ENCODE data around the gene TMA16.
"Not testable (repeated sequence)": the region's sequence is repeated elsewhere in the genome, so short reads cannot be mapped to it uniquely, and the experiment has no call there.

Gene TMA16

GRCh38 chr4:163494360-163495241 is at the start of gene TMA16:
Gene TMA16 (plus strand): TSS chr4:163494690. CDS start chr4:163494802, 112 bp downstream.
- DNase-seq (ENCODE audit: low spot score): peak; percentile 80

- not testable (repeated sequence) for DNase-seq (ENCODE audit: low spot score)
Measured at GRCh38 chr4:163447023-163447422, 47.5 kb upstream of the TMA16 start.

GRCh38 chr4:163447481-163447880 is 47.0 kb upstream of the TMA16 start:
- no peak for DNase-seq (ENCODE audit: low spot score)

GRCh38 chr4:163448540-163449203 is 45.8 kb upstream of the TMA16 start:
- DNase-seq (ENCODE audit: low spot score): no peak

GRCh38 chr4:163462556-163462955 is 31.9 kb upstream of the TMA16 start:
- DNase-seq (ENCODE audit: low spot score): no peak

GRCh38 chr4:163467082-163467770 is 27.3 kb upstream of the TMA16 start:
- no peak for DNase-seq (ENCODE audit: low spot score)

GRCh38 chr4:163470391-163470790 is 24.1 kb upstream of the TMA16 start:
- no peak for DNase-seq (ENCODE audit: low spot score)

GRCh38 chr4:163473130-163473529 is 21.4 kb upstream of the TMA16 start:
- no peak for DNase-seq (ENCODE audit: low spot score)

- DNase-seq (ENCODE audit: low spot score): no peak
Measured at GRCh38 chr4:163473576-163473975, 20.9 kb upstream of the TMA16 start, which contains the start of gene TKTL2. Gene TKTL2 (minus strand): TSS chr4:163473754. CDS start chr4:163473734, 20 bp downstream.

- no peak for DNase-seq (ENCODE audit: low spot score)
Measured at GRCh38 chr4:163474027-163474426, 20.5 kb upstream of the TMA16 start.

GRCh38 chr4:163476761-163477438 is 17.6 kb upstream of the TMA16 start:
- DNase-seq (ENCODE audit: low spot score): no peak

- no peak for DNase-seq (ENCODE audit: low spot score)
Measured at GRCh38 chr4:163482190-163482589, 12.3 kb upstream of the TMA16 start.

- peak; percentile 60 for DNase-seq (ENCODE audit: low spot score)
Measured at GRCh38 chr4:163484906-163485305, 9.6 kb upstream of the TMA16 start.

- DNase-seq (ENCODE audit: low spot score): no peak
Measured at GRCh38 chr4:163485589-163485988, 8.9 kb upstream of the TMA16 start.

GRCh38 chr4:163486321-163486720 is 8.2 kb upstream of the TMA16 start:
- DNase-seq (ENCODE audit: low spot score): no peak

- DNase-seq (ENCODE audit: low spot score): no peak
Measured at GRCh38 chr4:163489929-163490328, 4.6 kb upstream of the TMA16 start.

- no peak for DNase-seq (ENCODE audit: low spot score)
Measured at GRCh38 chr4:163492951-163493504, 1.5 kb upstream of the TMA16 start.

GRCh38 chr4:163493643-163494359 is 689 bp upstream of the TMA16 start:
- peak; percentile 12 for DNase-seq (ENCODE audit: low spot score)

- DNase-seq (ENCODE audit: low spot score): peak; percentile 21
Measured at GRCh38 chr4:163495900-163496299, 1.4 kb downstream of the TMA16 start.

GRCh38 chr4:163500586-163500985 is 6.1 kb downstream of the TMA16 start:
- DNase-seq (ENCODE audit: low spot score): no peak

GRCh38 chr4:163505374-163505773 is 10.9 kb downstream of the TMA16 start:
- DNase-seq (ENCODE audit: low spot score): no peak
